Breast epithelium (tissue), 4 donors: Measurements from ENCODE around the gene TCEAL7. TPM values are rescaled to one million over a fixed set of nuclear protein-coding genes. Genes with fewer than 3 reads are reported as not detected.
"Not testable (repeated sequence)": the region's sequence is repeated elsewhere in the genome, so short reads cannot be mapped to it uniquely, and the experiment has no call there.

Experiments
- DNase-seq, 2 donors: peaks; one replicate each; pipeline ENCODE4 v3.0.0-alpha.2; 2019; ENCODE audit warnings: low spot score in 2 of 2
- H3K27ac ChIP-seq, 2 donors: fragments of 200-600 bp; sonication (generic) in 1 of 2; one replicate each; pipeline ENCODE4 v1.5.1; 2016 to 2019; ENCODE audit warnings: mild to moderate bottlenecking in 1 of 2
- H3K27me3 ChIP-seq, 2 donors: fragments of 200-600 bp; sonication (generic) in 1 of 2; one replicate each; pipeline versions ENCODE4 v1.5.1 to v1.6.0; 2017 to 2019; ENCODE audit warnings: control low read depth in 1 of 2, mild to moderate bottlenecking in 1 of 2
- H3K36me3 ChIP-seq: fragments of 200-600 bp; one replicate; pipeline ENCODE4 v1.5.1; 2019
- H3K4me1 ChIP-seq, 2 donors: fragments of 200-600 bp; sonication (generic); one replicate each; pipeline ENCODE4 v1.5.1; 2016 to 2019; ENCODE audit warnings: control low read depth in 1 of 2
- H3K4me3 ChIP-seq, 3 donors: fragments of 200-600 bp; sonication (generic); 1 replicate in 2 of 3; 2 replicates in 1 of 3; pipeline ENCODE4 v1.5.1; 2016 to 2019; ENCODE audit warnings: mild to moderate bottlenecking in 3 of 3, moderate library complexity in 2 of 3
- H3K9me3 ChIP-seq, 2 donors: fragments of 200-600 bp; sonication (generic) in 1 of 2; one replicate each; pipeline ENCODE4 v1.5.1; 2016 to 2019; ENCODE audit warnings: control low read depth in 1 of 2
- POLR2A ChIP-seq: fragments of 450-650 bp; IDR thresholded peaks from one replicate; pipeline ENCODE4 v1.6.1; 2016; ENCODE audit warnings: antibody characterized with exemption, mild to moderate bottlenecking, moderate library complexity
- POLR2AphosphoS5 ChIP-seq, 3 donors: sonication (generic); formaldehyde crosslinking; IDR thresholded peaks; one replicate each; pipeline ENCODE4 v1.6.1; 2017; ENCODE audit warnings: antibody characterized with exemption in 3 of 3
- intact Hi-C: fragments of 100-400 bp; cut with DNase I; formaldehyde crosslinking; loops from one replicate; pipeline ENCODE4 v1.15.1; 2023; ENCODE audit warnings: low total_unique reads
- total RNA-seq, 3 donors: library from RNA; depleted of rRNA; stranded (reverse); fragments of >200 nt; gene quantifications; one replicate each; pipeline ENCODE4 v1.1.0, GENCODE V29; 2016
- TF ChIP-seq, protein P1 (sequence below), 3 donors: fragments of 450-650 bp; IDR thresholded peaks; one replicate each; pipeline ENCODE4 v1.5.1; 2016 to 2017; ENCODE audit warnings: antibody characterized with exemption in 3 of 3, mild to moderate bottlenecking in 3 of 3, moderate library complexity in 3 of 3

The TCEAL7 gene
- total RNA-seq, 3 donors from 2014 or later = 2.9 to 11.1 (median 10.8) TPM

DNA sequence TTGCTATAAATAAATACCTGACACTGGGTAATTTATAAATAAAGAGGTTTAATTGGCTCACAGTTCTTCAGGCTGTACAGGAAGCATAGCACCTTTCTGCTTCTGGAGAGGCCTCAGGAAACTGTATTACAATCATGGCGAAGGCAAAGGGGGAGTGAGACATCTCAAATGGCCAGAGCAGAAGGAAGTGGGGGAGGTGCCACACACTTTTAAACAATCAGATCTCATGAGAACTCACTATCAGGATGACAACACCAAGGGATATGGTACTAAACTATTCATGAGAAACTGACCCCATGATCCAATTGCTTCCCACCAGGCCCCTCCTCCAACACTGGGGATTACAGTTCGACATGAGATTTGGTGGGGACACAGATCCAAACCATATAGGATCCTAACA is 14.6 kb downstream of the TCEAL7 start:
- no peak overlapping the region for H3K4me3 ChIP-seq
- no peak overlapping the region for H3K27ac ChIP-seq
- intact Hi-C loops = no loop called here
- H3K9me3 ChIP-seq = no peaks in the 10 kb centered on the region
- H3K36me3 ChIP-seq = no peaks in the 10 kb centered on the region
- no peaks in the 10 kb centered on the region for H3K4me1 ChIP-seq
- peaks cover 0 to 45% of the 10 kb centered on the region in 2 donors for H3K27me3 ChIP-seq
- no peak for TF ChIP-seq POLR2A
- TF ChIP-seq, protein P1, sequence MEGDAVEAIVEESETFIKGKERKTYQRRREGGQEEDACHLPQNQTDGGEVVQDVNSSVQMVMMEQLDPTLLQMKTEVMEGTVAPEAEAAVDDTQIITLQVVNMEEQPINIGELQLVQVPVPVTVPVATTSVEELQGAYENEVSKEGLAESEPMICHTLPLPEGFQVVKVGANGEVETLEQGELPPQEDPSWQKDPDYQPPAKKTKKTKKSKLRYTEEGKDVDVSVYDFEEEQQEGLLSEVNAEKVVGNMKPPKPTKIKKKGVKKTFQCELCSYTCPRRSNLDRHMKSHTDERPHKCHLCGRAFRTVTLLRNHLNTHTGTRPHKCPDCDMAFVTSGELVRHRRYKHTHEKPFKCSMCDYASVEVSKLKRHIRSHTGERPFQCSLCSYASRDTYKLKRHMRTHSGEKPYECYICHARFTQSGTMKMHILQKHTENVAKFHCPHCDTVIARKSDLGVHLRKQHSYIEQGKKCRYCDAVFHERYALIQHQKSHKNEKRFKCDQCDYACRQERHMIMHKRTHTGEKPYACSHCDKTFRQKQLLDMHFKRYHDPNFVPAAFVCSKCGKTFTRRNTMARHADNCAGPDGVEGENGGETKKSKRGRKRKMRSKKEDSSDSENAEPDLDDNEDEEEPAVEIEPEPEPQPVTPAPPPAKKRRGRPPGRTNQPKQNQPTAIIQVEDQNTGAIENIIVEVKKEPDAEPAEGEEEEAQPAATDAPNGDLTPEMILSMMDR (IDR thresholded peaks at IDR 0.05) = no peak
- no peak for TF ChIP-seq POLR2AphosphoS5 (IDR thresholded peaks at IDR 0.05)
- DNase-seq = no peak

DNA sequence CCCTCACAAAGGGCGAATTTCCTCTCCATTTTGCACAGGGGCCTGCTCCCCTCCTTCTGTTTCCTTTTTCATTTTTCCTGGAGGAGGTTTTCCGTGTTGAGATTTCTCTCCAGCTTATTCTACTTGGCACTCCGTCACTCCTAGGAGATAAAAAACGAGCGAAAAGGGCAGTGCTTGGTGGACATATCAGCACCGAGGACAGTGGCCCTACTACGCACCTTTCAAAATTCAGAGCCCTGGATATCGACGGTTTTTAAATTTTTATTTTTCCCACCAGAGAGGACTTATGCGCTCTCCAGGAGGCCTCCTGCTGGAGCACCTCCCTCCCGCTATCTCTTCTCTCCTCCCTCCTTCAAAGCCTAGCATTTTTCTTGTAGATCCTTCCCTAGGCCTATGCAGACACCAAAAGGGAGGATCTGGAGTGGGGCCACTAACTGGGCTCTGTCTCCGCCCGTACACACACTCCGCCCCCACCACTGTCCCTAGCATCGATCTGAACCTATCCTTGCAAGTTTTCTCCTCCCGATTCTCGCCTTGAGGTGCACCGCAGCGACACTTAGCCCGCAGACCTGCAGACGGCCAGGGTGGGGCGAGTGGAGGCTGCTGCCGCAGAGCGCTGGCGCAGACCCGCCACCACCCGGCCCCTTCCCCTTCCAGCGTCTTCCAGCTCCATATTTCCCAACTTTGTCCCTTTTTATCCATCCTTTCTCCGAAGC is 17.8 kb downstream of the TCEAL7 start:
- H3K4me1 ChIP-seq = no peaks in the 10 kb centered on the region
- no peaks in the 10 kb centered on the region for H3K36me3 ChIP-seq
- H3K4me3 ChIP-seq = no peak overlapping the region
- DNase-seq = no peak
- no peak for TF ChIP-seq POLR2AphosphoS5 (IDR thresholded peaks at IDR 0.05)
- TF ChIP-seq, protein P1 (IDR thresholded peaks at IDR 0.05) = no peak
- no peak for TF ChIP-seq POLR2A
- H3K9me3 ChIP-seq = no peaks in the 10 kb centered on the region
- no peak overlapping the region for H3K27ac ChIP-seq
- peaks cover 0 to 41% of the 10 kb centered on the region in 2 donors for H3K27me3 ChIP-seq
- intact Hi-C loops = no loop called here

DNA sequence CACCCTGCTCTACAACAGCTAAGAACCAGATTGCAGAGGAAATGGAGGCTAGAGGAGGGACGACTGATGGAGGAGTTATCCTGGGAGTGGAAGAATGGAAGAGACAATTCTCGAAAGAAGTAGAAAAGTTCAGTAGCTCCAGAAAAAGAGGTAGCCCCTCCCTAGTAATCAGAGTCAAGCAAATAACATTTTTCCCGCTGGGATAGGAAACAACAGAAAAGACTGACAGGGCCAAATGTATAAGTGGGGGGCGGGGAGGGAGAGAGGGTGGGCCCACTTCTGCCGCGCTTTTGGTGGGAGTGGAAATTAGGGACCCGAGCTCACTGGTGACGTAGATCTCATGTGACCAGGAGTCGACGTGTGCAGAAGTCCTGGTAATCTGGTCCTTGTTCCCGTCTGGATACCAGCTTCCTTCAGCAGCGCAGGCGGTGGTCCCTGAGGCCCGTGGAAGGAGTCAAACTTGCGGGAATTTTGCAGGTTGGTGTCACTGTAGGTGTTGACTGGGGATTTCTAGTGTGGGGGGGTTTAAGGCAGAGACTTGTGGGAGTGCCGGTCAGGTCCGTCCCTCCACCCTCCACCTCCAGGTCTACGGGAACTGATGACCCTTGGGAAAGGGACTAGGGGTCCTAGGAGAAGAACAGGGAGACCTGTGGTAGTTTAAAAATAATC is 26.2 kb downstream of the TCEAL7 start, which contains the start of gene TCEAL9:
Gene TCEAL9 (plus strand): TSS at position 377 of the 669 bp plus-strand sequence. CDS start 1,179 bp downstream, outside the sequence.
- intact Hi-C loops = no loop called here
- DNase-seq = peak; percentile 54 to 65

DNA sequence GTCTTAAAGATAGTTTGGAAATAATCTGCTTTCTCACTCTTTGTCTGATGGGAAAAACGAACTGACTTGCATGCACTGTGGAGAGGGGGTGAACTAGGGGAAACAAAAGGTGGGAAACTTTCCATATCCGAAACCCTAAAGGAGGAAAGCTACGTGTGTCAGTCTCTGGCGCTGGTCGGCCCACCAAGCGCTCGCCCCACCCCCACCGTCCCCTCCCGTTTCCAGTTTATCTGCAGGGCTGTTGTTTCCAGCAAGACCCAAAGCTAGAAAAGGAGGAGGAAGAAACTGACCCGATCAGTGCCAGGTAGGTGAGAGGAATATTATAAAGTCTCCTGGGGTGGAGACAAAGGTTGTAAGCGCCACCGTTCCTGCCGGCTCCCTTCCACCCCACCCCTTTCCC is 26.8 kb downstream of the TCEAL7 start:
- no peaks in the 10 kb centered on the region for H3K4me1 ChIP-seq
- peak overlapping the region; percentile 60 to 66 (median 66) for H3K4me3 ChIP-seq
- H3K27me3 ChIP-seq = peaks cover 0 to 35% of the 10 kb centered on the region in 2 donors
- no peaks in the 10 kb centered on the region for H3K36me3 ChIP-seq
- TF ChIP-seq POLR2A (no peak), POLR2AphosphoS5 (IDR thresholded peaks at IDR 0.05) (no peak)
- TF ChIP-seq, protein P1 (IDR thresholded peaks at IDR 0.05) = no peak
- H3K9me3 ChIP-seq = no peaks in the 10 kb centered on the region
- intact Hi-C loops = no loop called here
- no peak for DNase-seq
- H3K27ac ChIP-seq = peak overlapping the region; percentile 91 to 93

More for the DNA sequence above, 26.2 kb downstream of the TCEAL7 start, which contains the start of gene TCEAL9:
- Histone ChIP-seq H3K9me3 (no peaks in the 10 kb centered on the region), H3K4me3 (peak within 1 kb of the TSS; percentile 60 to 66 (median 66)), H3K4me1 (no peaks in the 10 kb centered on the region), H3K27me3 (peaks cover 0 to 35% of the 10 kb centered on the region in 2 donors), H3K36me3 (no peaks in the 10 kb centered on the region), H3K27ac (peak within 1 kb of the TSS; percentile 91 to 93)
- TF ChIP-seq POLR2AphosphoS5 (IDR thresholded peaks at IDR 0.05) (peak; percentile 58 to 91 (median 80)), POLR2A (peak; percentile 71)
- TF ChIP-seq, protein P1 (IDR thresholded peaks at IDR 0.05) = no peak

DNA sequence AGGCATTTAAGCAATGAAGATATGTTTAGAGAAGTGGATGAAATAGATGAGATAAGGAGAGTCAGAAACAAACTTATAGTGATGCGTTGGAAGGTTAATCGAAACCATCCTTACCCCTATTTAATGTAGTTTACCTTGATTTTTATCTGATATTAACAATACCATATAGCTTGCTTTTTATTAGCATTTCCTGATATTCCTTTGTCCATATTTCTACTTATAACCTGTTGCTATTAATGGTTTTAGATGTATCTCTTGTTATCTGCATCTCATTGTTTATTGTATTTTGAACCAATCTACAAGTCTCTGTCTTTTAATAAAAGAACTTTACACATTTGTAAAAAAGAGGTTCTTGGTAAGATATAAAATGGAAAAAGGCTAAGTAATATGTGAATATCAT is 27.8 kb downstream of the TCEAL7 start:
- intact Hi-C loops = no loop called here
- no peaks in the 10 kb centered on the region for H3K36me3 ChIP-seq
- TF ChIP-seq, protein P1 (IDR thresholded peaks at IDR 0.05) = no peak
- TF ChIP-seq POLR2AphosphoS5 (IDR thresholded peaks at IDR 0.05) = no peak
- TF ChIP-seq POLR2A = no peak

DNA sequence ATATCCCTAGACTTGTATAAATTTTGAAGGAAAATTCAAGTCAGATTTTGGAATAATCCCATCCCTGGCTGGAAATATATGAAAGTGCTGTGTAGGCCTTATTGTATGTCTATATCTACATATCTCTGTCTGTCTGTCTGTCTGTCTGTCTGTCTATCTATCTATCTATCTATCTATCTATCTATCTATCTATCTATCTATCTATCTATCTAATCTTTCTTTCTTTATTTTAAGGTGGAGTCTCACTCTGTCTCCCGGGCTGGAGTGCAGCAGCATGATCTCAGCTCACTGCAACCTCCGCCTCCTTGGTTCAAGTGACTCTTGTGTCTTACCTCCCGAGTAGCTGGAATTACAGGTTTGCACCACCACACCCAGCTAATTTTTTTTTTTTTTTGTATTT is 29.6 kb downstream of the TCEAL7 start:
- H3K4me1 ChIP-seq, H3K36me3 ChIP-seq, intact Hi-C loops, H3K27ac ChIP-seq, H3K9me3 ChIP-seq, H3K4me3 ChIP-seq, DNase-seq: not testable (repeated sequence)
- H3K27me3 ChIP-seq = peaks cover 0 to 43% of the 10 kb centered on the region in 2 donors

More for the DNA sequence above, 27.8 kb downstream of the TCEAL7 start:
- Histone ChIP-seq H3K4me3 (peak overlapping the region in 2 of 3 donors; percentile 66), H3K4me1 (no peaks in the 10 kb centered on the region), H3K27me3 (peaks cover 0 to 35% of the 10 kb centered on the region in 2 donors), H3K9me3 (no peaks in the 10 kb centered on the region), H3K27ac (no peak overlapping the region)
- DNase-seq = no peak
